HEK293 (cell line): ENCODE measurements around the gene FAM110D.

Experiments used
- GFI1B ChIP-seq: fragments of 450-650 bp; formaldehyde crosslinking; IDR thresholded peaks from 2 replicates; pipeline ENCODE4 v1.5.1; 2016; ENCODE audit warnings: missing biosample characterization, missing genetic modification characterization
- GLI4 ChIP-seq: fragments of 450-650 bp; formaldehyde crosslinking; IDR thresholded peaks from 2 replicates; pipeline ENCODE4 v1.5.1; 2016; ENCODE audit warnings: missing biosample characterization, missing genetic modification characterization
- KLF10 ChIP-seq: fragments of 450-650 bp; IDR thresholded peaks from 2 replicates; pipeline ENCODE4 v1.5.1; 2018; ENCODE audit warnings: missing biosample characterization, mild to moderate bottlenecking, missing genetic modification characterization
- KLF16 ChIP-seq: fragments of 450-650 bp; formaldehyde crosslinking; IDR thresholded peaks from 2 replicates; pipeline ENCODE4 v1.5.1; 2017; ENCODE audit warnings: missing biosample characterization, missing genetic modification characterization
- MZF1 ChIP-seq: fragments of 450-650 bp; formaldehyde crosslinking; IDR thresholded peaks from 2 replicates; pipeline ENCODE4 v1.5.1; 2017; ENCODE audit warnings: missing biosample characterization, missing genetic modification characterization, borderline replicate concordance
- SCRT1 ChIP-seq: fragments of 450-650 bp; formaldehyde crosslinking; IDR thresholded peaks from 2 replicates; pipeline ENCODE4 v1.5.1; 2016; ENCODE audit warnings: missing biosample characterization, missing genetic modification characterization, borderline replicate concordance
- SCRT2 ChIP-seq: fragments of 450-650 bp; formaldehyde crosslinking; IDR thresholded peaks from 2 replicates; pipeline ENCODE4 v1.5.1; 2016; ENCODE audit warnings: missing biosample characterization, missing genetic modification characterization
- ZBTB20 ChIP-seq: fragments of 450-650 bp; formaldehyde crosslinking; IDR thresholded peaks from 2 replicates; pipeline ENCODE4 v1.5.1; 2016; ENCODE audit warnings: missing biosample characterization, missing genetic modification characterization
- ZBTB7A ChIP-seq: fragments of 450-650 bp; formaldehyde crosslinking; IDR thresholded peaks from 2 replicates; pipeline ENCODE4 v1.5.1; 2016; ENCODE audit warnings: low read depth, missing biosample characterization, missing genetic modification characterization
- ZFP3 ChIP-seq: fragments of 450-650 bp; formaldehyde crosslinking; IDR thresholded peaks from 2 replicates; pipeline ENCODE4 v1.5.1; 2016; ENCODE audit warnings: low read depth, missing biosample characterization, missing genetic modification characterization
- ZNF132 ChIP-seq: fragments of 450-650 bp; formaldehyde crosslinking; IDR thresholded peaks from 2 replicates; pipeline ENCODE4 v1.5.1; 2017; ENCODE audit warnings: missing biosample characterization, missing genetic modification characterization, borderline replicate concordance
- ZNF202 ChIP-seq: fragments of 450-650 bp; formaldehyde crosslinking; IDR thresholded peaks from 2 replicates; pipeline ENCODE4 v1.5.1; 2016; ENCODE audit warnings: missing biosample characterization, missing genetic modification characterization, borderline replicate concordance
- ZNF311 ChIP-seq: fragments of 450-650 bp; formaldehyde crosslinking; IDR thresholded peaks from 2 replicates; pipeline ENCODE4 v1.5.1; 2017; ENCODE audit warnings: missing biosample characterization, missing genetic modification characterization, borderline replicate concordance
- ZNF501 ChIP-seq: fragments of 450-650 bp; formaldehyde crosslinking; IDR thresholded peaks from 2 replicates; pipeline ENCODE4 v1.5.1; 2016; ENCODE audit warnings: missing biosample characterization, missing genetic modification characterization
- ZNF521 ChIP-seq: fragments of 450-650 bp; formaldehyde crosslinking; IDR thresholded peaks from 2 replicates; pipeline ENCODE4 v1.5.1; 2017; ENCODE audit warnings: missing biosample characterization, mild to moderate bottlenecking, missing genetic modification characterization
- ZNF571 ChIP-seq: fragments of 450-650 bp; formaldehyde crosslinking; IDR thresholded peaks from 2 replicates; pipeline ENCODE4 v1.5.0; 2017; ENCODE audit warnings: missing biosample characterization, missing genetic modification characterization
- ZNF600 ChIP-seq: fragments of 450-650 bp; formaldehyde crosslinking; IDR thresholded peaks from 2 replicates; pipeline ENCODE4 v1.5.1; 2016; ENCODE audit warnings: missing biosample characterization, missing genetic modification characterization
- ZNF610 ChIP-seq: fragments of 450-650 bp; formaldehyde crosslinking; IDR thresholded peaks from 2 replicates; pipeline ENCODE4 v1.5.1; 2016; ENCODE audit warnings: missing biosample characterization, missing genetic modification characterization, borderline replicate concordance
- ZNF664 ChIP-seq: fragments of 450-650 bp; formaldehyde crosslinking; IDR thresholded peaks from 2 replicates; pipeline ENCODE4 v1.5.1; 2016; ENCODE audit warnings: missing biosample characterization, missing genetic modification characterization
- ZNF707 ChIP-seq: fragments of 450-650 bp; formaldehyde crosslinking; IDR thresholded peaks from 2 replicates; pipeline ENCODE4 v1.5.1; 2016; ENCODE audit warnings: missing biosample characterization, missing genetic modification characterization
- ZNF76 ChIP-seq: fragments of 450-650 bp; formaldehyde crosslinking; IDR thresholded peaks from 2 replicates; pipeline ENCODE4; 2016; ENCODE audit warnings: low read depth, missing biosample characterization, missing genetic modification characterization, borderline replicate concordance
- ZSCAN30 ChIP-seq: fragments of 450-650 bp; IDR thresholded peaks from 2 replicates; pipeline ENCODE4 v1.5.1; 2018; ENCODE audit warnings: missing biosample characterization, mild to moderate bottlenecking, missing genetic modification characterization, moderate library complexity
- TF ChIP-seq, protein P1 (sequence below): fragments of 450-650 bp; formaldehyde crosslinking; IDR thresholded peaks from 2 replicates; pipeline ENCODE4 v1.5.1; 2016; ENCODE audit warnings: missing biosample characterization, missing genetic modification characterization
- TF ChIP-seq, protein P2 (sequence below): fragments of 450-650 bp; formaldehyde crosslinking; optimal IDR thresholded peaks from 2 replicates; pipeline ENCODE3; 2016; ENCODE audit warnings: missing biosample characterization, mild to moderate bottlenecking, missing genetic modification characterization
- TF ChIP-seq, protein P3 (sequence below): fragments of 450-650 bp; formaldehyde crosslinking; IDR thresholded peaks from 2 replicates; pipeline ENCODE4 v1.5.1; 2017; ENCODE audit warnings: missing biosample characterization, missing genetic modification characterization
- TF ChIP-seq, protein P4 (sequence below): fragments of 450-650 bp; formaldehyde crosslinking; IDR thresholded peaks from 2 replicates; pipeline ENCODE4 v1.5.1; 2017; ENCODE audit warnings: missing biosample characterization, missing genetic modification characterization
- TF ChIP-seq, protein P5 (sequence below): fragments of 450-650 bp; formaldehyde crosslinking; IDR thresholded peaks from 2 replicates; pipeline ENCODE4 v1.5.1; 2016; ENCODE audit warnings: missing biosample characterization, missing genetic modification characterization
- TF ChIP-seq, protein P6 (sequence below): fragments of 450-650 bp; formaldehyde crosslinking; IDR thresholded peaks from 2 replicates; pipeline ENCODE4 v1.5.1; 2017; ENCODE audit warnings: missing biosample characterization, missing genetic modification characterization
- TF ChIP-seq, protein P7 (sequence below): sonication (generic); formaldehyde crosslinking; IDR thresholded peaks from 2 replicates; pipeline ENCODE4 v1.8.1; 2022; ENCODE audit warnings: mild to moderate bottlenecking, moderate library complexity, missing genetic modification reagents

FAM110D gene

DNA sequence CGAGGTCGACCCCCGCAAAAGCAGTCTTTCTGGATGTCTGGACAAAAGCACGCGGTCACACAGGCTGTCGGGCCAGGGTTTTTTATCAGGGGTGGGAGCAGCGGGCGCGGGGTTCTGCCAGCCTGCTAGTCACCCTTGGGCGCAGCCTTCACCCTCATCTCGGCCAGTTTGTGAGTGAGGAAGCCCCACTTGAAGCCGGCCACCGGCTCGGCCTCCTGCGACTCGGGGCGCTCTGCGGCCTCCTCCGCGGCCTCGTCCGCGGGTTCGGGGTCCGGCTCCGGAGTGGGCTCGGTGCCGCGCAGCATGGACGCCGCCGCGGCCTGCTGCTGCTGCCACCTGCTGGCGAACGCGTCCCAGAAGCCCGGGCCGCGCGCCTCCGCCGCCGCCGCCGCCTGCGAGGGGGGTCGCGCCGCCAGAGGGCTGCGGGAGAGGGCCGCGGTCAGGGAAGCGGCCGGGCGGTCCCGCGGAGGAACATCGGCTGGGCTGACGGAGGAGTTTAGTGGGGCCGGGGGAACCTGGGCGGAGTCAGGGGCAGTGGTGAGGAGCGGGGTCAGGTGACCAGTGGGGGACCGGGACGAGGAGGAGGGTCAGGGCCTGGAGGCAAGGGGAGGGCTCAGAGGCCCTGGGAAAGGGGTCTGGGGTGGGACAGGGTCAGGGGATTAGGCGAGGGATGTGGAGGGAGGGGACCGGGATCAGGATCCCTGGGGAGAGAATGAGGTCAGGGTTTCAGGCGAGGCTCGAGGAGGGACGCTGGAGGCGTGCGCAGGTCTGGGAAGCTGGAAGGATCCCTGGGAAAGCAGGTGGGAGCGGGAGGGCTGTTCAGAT is 5.4 kb downstream of the FAM110D start (continued):
- TF ChIP-seq, protein P1, sequence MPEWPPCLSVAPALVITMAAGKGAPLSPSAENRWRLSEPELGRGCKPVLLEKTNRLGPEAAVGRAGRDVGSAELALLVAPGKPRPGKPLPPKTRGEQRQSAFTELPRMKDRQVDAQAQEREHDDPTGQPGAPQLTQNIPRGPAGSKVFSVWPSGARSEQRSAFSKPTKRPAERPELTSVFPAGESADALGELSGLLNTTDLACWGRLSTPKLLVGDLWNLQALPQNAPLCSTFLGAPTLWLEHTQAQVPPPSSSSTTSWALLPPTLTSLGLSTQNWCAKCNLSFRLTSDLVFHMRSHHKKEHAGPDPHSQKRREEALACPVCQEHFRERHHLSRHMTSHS, result no peak
- TF ChIP-seq, protein P2, sequence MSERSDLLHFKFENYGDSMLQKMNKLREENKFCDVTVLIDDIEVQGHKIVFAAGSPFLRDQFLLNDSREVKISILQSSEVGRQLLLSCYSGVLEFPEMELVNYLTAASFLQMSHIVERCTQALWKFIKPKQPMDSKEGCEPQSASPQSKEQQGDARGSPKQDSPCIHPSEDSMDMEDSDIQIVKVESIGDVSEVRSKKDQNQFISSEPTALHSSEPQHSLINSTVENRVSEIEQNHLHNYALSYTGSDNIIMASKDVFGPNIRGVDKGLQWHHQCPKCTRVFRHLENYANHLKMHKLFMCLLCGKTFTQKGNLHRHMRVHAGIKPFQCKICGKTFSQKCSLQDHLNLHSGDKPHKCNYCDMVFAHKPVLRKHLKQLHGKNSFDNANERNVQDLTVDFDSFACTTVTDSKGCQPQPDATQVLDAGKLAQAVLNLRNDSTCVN (tag by site-specific recombination), result peak; percentile 62
- TF ChIP-seq ZFP3 (tag by site-specific recombination), result no peak
- TF ChIP-seq, protein P3, sequence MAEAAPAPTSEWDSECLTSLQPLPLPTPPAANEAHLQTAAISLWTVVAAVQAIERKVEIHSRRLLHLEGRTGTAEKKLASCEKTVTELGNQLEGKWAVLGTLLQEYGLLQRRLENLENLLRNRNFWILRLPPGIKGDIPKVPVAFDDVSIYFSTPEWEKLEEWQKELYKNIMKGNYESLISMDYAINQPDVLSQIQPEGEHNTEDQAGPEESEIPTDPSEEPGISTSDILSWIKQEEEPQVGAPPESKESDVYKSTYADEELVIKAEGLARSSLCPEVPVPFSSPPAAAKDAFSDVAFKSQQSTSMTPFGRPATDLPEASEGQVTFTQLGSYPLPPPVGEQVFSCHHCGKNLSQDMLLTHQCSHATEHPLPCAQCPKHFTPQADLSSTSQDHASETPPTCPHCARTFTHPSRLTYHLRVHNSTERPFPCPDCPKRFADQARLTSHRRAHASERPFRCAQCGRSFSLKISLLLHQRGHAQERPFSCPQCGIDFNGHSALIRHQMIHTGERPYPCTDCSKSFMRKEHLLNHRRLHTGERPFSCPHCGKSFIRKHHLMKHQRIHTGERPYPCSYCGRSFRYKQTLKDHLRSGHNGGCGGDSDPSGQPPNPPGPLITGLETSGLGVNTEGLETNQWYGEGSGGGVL, result peak; percentile 90
- no peak for TF ChIP-seq ZNF501 (tag by site-specific recombination)
- TF ChIP-seq ZNF664 (tag by site-specific recombination), result no peak
- 0 out of 2 replicates have a peak, but pooled peaks have one; percentile 47 for TF ChIP-seq ZBTB7A (tag by site-specific recombination)
- no peak for TF ChIP-seq KLF10 (tag by site-specific recombination)
- TF ChIP-seq ZBTB20 (tag by site-specific recombination), result no peak
- TF ChIP-seq KLF16 (tag by site-specific recombination), result no peak
- TF ChIP-seq GFI1B, result no peak
- TF ChIP-seq ZNF707 (tag by site-specific recombination), result no peak
- TF ChIP-seq, protein P4, sequence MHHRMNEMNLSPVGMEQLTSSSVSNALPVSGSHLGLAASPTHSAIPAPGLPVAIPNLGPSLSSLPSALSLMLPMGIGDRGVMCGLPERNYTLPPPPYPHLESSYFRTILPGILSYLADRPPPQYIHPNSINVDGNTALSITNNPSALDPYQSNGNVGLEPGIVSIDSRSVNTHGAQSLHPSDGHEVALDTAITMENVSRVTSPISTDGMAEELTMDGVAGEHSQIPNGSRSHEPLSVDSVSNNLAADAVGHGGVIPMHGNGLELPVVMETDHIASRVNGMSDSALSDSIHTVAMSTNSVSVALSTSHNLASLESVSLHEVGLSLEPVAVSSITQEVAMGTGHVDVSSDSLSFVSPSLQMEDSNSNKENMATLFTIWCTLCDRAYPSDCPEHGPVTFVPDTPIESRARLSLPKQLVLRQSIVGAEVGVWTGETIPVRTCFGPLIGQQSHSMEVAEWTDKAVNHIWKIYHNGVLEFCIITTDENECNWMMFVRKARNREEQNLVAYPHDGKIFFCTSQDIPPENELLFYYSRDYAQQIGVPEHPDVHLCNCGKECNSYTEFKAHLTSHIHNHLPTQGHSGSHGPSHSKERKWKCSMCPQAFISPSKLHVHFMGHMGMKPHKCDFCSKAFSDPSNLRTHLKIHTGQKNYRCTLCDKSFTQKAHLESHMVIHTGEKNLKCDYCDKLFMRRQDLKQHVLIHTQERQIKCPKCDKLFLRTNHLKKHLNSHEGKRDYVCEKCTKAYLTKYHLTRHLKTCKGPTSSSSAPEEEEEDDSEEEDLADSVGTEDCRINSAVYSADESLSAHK (tag by site-specific recombination), result no peak
- no peak for TF ChIP-seq MZF1 (tag by site-specific recombination)
- TF ChIP-seq SCRT1 (tag by site-specific recombination), result no peak
- no peak for TF ChIP-seq ZNF132 (tag by site-specific recombination)
- TF ChIP-seq SCRT2 (tag by site-specific recombination), result 0 out of 2 replicates have a peak, but pooled peaks have one; percentile 10
- TF ChIP-seq ZNF521 (tag by site-specific recombination), result no peak
- no peak for TF ChIP-seq GLI4 (tag by site-specific recombination)
- TF ChIP-seq ZNF600 (tag by site-specific recombination), result no peak; the same call in 1 of the 2 replicates
- TF ChIP-seq, protein P5, sequence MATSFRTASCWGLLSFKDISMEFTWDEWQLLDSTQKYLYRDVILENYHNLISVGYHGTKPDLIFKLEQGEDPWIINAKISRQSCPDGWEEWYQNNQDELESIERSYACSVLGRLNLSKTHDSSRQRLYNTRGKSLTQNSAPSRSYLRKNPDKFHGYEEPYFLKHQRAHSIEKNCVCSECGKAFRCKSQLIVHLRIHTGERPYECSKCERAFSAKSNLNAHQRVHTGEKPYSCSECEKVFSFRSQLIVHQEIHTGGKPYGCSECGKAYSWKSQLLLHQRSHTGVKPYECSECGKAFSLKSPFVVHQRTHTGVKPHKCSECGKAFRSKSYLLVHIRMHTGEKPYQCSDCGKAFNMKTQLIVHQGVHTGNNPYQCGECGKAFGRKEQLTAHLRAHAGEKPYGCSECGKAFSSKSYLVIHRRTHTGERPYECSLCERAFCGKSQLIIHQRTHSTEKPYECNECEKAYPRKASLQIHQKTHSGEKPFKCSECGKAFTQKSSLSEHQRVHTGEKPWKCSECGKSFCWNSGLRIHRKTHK (tag by site-specific recombination), result no peak
- TF ChIP-seq ZSCAN30 (tag by site-specific recombination), result peak; percentile 82
- TF ChIP-seq ZNF571 (tag by site-specific recombination), result no peak
- TF ChIP-seq ZNF202 (tag by site-specific recombination), result no peak
- TF ChIP-seq ZNF610, result no peak
- TF ChIP-seq, protein P6, sequence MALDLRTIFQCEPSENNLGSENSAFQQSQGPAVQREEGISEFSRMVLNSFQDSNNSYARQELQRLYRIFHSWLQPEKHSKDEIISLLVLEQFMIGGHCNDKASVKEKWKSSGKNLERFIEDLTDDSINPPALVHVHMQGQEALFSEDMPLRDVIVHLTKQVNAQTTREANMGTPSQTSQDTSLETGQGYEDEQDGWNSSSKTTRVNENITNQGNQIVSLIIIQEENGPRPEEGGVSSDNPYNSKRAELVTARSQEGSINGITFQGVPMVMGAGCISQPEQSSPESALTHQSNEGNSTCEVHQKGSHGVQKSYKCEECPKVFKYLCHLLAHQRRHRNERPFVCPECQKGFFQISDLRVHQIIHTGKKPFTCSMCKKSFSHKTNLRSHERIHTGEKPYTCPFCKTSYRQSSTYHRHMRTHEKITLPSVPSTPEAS (tag by site-specific recombination), result no peak
- TF ChIP-seq, protein P7, sequence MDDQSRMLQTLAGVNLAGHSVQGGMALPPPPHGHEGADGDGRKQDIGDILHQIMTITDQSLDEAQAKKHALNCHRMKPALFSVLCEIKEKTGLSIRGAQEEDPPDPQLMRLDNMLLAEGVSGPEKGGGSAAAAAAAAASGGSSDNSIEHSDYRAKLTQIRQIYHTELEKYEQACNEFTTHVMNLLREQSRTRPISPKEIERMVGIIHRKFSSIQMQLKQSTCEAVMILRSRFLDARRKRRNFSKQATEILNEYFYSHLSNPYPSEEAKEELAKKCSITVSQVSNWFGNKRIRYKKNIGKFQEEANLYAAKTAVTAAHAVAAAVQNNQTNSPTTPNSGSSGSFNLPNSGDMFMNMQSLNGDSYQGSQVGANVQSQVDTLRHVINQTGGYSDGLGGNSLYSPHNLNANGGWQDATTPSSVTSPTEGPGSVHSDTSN (CRISPR knock-in tag), result no peak
- no peak for TF ChIP-seq ZNF76
- no peak for TF ChIP-seq ZNF311
